Tibial nerve (tissue), 3 donors: ENCODE data around the gene GOLGA7B.

Source experiments
- CTCF ChIP-seq, 5 experiments: fragments of 200-600 bp in 3 of 5; fragments of 450-650 bp in 2 of 5; sonication (generic) in 3 of 5; IDR thresholded peaks; one replicate each; pipeline ENCODE4 v1.5.1; 2016 to 2019; ENCODE audit warnings: antibody characterized with exemption in 5 of 5, mild to moderate bottlenecking in 3 of 5, moderate library complexity in 2 of 5
- POLR2A ChIP-seq, 2 donors: fragments of 450-650 bp; IDR thresholded peaks; one replicate each; pipeline ENCODE4 v1.6.1; 2017; ENCODE audit warnings: antibody characterized with exemption in 2 of 2, mild to moderate bottlenecking in 2 of 2, moderate library complexity in 2 of 2

DNA sequence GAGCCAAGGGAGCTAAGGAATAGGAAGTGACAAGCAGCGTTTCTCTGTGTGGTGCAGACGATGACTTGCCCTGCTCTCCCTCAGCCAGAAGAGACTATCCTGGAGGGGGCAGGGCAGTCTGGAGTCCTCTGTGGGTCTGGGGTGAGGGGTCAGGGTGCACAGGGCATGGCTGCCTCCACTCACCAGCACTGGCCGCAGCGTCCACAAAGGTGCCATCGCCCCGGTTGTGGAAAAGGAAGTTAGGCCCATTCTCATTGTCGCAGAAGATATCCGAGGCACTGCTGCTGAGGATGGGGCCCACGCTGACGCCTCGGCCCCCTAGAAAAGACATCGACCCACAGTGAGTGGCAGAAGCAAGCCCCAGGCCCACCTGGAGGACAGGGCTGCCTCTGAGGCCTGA is 58.2 kb downstream of the GOLGA7B start:
- TF ChIP-seq POLR2A (IDR thresholded peaks at IDR 0.05), result no peak
- no peak for TF ChIP-seq CTCF (IDR thresholded peaks at IDR 0.05)
